GM12892 (cell line): ENCODE measurements around the gene AANAT.

Experiments
- POLR2A ChIP-seq: IDR thresholded peaks from 2 replicates; pipeline ENCODE4 v1.6.1; 2011; ENCODE audit warnings: low read depth, low read length, control low read depth
- POLR2AphosphoS5 ChIP-seq: IDR thresholded peaks from 2 replicates; pipeline ENCODE4 v1.6.1; 2011; ENCODE audit warnings: low read depth, low read length, control low read depth
- TAF1 ChIP-seq: IDR thresholded peaks from 2 replicates; pipeline ENCODE4 v1.6.1; 2011; ENCODE audit warnings: low read depth, mild to moderate bottlenecking, control low read depth, low read length, borderline replicate concordance

- TF ChIP-seq POLR2A: no peak
- no peak for TF ChIP-seq POLR2AphosphoS5
- no peak for TF ChIP-seq TAF1
Observed at GRCh38 chr17:76440751-76441362, 26.5 kb upstream of the AANAT start.
